ENCODE measurements around the gene KRTAP5-6.
"Not testable (repeated sequence)": the region's sequence is repeated elsewhere in the genome, so short reads cannot be mapped to it uniquely, and the experiment has no call there.

KRTAP5-6 gene

DNA sequence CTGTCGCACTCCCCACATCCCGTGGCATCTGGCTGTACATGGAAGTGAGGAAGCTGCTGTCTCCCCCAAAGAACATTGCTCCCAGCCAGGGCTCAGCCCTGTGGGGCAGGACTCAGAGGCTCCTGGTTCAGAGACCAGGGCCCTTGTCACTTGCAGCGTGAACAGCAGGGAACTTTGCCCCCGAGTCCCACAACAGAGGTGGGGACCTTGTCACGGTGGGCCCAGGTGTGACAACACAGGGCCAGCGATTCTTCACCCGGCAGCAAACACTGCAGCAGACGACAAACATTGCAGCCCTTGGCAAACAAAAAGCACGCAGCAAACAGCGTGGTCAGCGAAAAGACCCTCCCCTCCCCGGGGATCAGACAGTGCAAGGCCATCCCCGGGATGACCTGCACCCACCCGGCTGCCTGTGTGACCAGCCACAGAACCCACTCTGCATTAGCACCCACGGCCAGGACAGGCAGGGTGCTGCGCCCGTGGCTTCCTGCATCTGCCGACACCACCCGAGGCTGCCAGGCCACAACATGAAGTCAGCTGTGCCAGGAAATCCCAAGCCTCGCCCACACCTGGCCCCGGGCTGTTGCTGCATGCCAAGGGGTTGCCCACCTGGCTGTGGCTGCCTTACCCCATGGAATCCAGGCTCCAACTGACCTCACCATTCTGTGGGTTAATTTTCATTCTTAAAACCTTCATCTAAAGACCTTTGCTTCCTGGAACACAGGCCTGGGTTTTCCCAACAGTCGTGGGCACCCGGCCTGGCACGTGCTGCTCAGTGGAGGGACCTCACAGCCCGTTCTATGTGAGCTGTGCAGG lies 35.3 kb upstream of the KRTAP5-6 start:
- not testable (repeated sequence) for DNase-seq (ENCODE audit: low read depth in 2 of 2)

DNA sequence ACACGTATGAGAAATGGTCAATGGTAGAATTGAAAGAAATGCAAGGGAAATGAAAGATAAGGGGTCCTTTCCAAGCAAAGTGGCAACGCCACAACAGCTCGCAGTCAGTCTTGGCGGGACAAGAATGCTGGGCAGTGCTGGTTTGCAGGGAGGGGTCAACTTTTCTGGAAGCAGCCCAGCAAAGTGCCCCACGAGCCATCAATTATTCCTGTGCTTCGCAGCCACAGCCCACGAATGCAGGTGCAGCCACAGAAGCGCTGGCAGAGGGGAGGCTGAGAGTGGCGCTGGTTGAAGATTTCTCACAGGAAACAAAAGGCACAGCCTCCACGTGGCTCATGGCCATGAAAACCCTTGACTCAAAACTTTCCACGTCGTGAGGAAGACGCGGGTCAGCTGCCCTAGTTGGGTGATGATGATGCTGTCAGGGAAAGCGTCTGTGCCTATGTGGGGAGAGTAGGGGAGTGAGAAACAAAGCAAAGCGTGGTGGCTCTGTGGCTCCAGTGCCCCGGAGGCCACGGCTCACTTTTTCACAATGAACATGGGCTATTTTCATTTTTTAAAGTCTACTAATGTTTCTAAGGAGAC lies 34.2 kb upstream of the KRTAP5-6 start:
- DNase-seq (ENCODE audit: low read depth in 2 of 2), result not testable (repeated sequence)

DNA sequence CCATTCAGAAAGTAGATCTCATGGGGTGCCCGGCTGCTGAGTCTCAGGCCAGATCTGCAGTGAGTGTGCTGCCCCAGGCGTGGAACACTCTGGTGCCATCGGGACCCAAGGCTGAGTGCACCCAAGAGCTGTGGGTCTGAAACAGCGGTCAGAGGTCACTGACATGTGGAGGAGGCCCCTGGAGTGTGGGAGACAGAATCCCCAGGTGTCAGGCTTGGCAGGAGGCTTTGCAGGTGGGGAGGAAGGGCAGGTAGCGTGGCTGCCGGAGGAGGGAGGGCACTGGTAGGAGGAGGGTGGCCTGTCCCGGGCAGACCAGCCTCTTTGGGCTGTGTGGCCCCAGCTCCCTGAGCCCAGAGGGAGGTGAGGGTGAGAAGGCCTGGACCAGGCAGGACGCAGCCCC lies 31.7 kb upstream of the KRTAP5-6 start:
- DNase-seq (ENCODE audit: low read depth in 2 of 2), result no peak

DNA sequence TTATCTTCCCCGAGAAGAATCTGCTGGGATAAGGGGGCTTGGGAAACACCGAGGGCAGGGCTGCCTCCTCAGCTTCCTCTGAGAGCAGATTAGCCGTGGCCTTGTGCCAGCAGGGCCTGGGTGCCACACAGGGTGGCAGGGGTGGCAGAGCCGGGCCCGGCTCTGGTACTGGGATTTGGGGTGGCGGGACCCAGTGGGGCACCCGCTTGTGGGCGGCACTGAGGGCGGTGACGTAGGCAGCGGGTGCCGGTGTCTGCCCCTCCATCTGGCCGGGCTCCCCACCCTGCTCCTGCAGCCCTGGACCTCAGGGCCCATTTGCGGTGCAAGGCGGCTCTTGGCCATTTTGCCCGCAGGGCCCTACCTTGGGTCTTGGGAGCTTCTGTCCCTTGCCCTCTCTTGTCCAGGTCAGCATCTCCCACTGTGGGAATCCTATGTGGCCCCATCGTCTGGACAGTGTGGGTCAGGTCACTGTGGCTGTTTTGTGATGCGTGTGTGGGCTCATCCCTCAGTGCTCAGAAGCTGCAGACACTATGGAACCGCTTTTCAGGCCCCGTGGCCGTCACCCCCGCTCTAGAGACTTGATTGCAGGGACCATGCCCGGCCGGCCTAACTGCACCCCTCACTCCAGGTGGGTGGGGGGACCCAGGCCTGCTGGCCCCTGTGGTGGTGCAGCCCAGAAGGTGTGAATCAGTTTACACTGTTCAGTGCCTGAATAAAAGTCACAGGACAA lies 29.7 kb upstream of the KRTAP5-6 start:
- DNase-seq (ENCODE audit: low read depth in 2 of 2), result no peak

DNA sequence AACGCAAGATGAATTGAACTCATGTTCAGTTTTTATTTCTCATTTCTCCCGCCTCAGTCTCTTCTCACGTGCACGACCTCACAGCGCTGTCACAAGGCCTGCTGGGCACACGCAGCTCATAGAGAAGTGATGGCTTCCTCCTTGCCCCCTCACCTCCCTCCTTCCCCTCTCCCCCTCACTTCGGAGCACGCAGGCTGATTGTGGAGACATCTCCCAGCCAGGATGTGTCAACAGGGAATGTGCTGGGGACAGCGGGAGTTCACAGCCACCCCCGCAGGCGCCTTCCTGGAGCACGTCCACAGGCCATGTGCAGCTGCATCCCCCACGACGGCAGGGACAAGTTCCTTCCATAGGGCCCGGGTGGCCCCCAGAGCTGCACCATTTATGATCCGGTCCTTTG lies 29.1 kb upstream of the KRTAP5-6 start:
- DNase-seq (ENCODE audit: low read depth in 2 of 2), result no peak

DNA sequence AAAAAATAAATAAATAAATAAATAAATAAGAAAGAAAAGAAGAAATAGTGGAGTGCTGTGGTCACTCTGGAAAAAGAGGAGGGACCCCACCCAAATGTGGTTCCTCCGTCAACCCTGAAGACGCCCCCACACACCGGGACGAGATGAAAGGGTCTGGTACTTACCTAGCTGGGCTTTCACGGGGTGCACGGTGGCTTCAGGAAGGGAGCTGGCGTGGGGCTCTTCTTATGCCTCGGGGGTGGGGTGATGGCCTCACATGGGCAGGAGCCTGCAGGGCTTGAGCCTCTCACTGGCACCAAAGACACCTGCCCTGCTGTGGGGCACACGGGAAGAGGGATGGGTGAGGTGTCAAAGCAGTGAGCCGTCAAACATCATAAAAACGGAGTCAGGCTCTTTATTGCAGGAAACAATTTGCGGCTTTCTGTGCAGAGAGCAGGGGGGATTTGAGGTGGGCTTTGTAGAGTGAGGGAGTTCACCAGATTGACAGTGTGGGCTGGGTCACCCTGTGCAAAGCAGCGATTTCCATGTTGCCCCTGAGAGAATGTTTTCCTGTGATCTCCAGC lies 28.0 kb upstream of the KRTAP5-6 start:
- DNase-seq (ENCODE audit: low read depth in 2 of 2), result no peak

DNA sequence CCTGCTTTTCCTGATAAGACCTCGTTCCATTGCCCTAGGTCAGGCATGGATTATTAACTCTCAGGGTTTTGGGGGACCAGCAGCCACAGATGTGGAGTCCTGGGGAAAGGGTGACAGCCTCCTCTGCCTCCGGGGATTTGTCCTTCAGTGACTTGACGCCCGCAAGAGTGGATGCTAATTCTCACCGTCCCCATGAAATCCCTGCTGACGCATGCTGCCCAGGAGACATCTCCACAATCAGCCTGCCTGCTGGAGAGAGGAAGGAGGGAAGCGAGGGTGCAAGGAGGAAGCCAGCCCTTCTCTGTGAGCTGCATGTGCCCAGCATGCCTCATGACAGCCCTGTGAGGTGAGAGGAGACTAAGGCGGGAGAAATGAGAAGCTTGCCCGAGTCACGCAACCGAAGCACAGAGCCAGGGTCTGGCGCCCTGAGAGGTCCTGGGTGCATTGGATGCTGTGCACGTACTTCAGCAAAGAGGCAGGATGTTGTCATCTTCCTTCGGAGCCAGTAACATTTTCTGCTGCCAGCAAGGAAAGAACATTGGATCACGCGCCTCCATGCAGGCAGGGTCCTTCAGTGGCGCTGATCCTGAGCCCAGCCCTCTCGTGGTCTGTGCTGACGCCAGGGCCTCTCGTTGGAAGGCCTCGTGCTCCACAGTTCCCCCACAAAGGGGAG lies 27.3 kb upstream of the KRTAP5-6 start:
- no peak for DNase-seq (ENCODE audit: low read depth in 2 of 2)

DNA sequence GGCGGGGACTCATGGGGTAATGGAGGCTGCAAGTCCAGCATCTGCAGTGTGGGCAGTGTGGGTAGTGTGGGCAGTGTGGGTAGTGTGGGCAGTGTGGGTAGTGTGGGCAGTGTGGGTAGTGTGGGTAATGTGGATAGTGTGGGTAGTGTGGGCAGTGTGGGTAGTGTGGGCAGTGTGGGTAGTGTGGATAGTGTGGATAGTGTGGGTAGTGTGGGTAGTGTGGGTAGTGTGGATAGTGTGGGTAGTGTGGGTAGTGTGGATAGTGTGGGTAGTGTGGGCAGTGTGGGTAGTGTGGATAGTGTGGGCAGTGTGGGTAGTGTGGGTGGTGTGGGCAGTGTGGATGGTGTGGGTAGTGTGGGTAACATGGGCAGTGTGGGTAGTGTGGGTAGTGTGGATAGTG lies 26.5 kb upstream of the KRTAP5-6 start:
- not testable (repeated sequence) for DNase-seq (ENCODE audit: low read depth in 2 of 2)

DNA sequence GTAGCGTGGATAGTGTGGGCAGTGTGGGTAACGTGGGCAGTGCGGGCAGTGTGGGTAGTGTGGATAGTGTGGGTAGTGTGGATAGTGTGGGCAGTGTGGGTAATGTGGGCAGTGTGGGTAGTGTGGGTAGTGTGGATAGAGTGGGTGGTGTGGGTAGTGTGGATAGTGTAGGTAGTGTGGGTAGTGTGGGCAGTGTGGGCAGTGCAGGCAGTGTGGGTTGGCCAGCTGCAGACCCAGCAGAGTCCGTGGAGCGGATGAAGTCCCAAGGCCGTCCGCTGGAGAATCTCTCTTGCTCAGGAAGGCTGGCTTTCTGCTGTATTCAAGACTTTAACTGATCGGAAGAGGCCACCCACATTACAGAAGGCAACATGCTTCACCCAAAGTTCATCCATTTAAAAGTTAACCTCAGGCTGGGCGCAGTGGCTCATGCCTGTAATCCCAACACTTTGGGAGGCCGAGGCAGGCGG lies 26.1 kb upstream of the KRTAP5-6 start:
- no peak for DNase-seq (ENCODE audit: low read depth in 2 of 2)

DNA sequence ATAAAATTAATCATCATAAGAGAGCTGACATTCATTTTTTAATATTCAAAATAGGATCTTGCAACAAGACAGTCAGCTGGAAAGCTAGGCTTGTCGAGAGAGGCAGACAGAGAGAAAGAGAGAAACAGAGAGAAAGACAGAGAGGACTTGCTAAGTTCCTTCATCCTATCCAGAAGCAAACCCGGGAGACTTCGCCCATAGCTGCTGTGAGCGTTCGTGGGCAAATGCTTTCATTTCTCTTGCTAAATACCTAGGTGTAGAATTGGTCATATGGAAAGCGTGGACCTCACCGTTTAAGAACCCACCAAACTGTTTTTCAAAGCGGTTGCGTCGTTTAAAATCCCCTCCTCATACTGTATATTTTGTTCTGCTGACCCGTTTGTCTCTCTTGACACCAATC lies 25.3 kb upstream of the KRTAP5-6 start:
- no peak for DNase-seq (ENCODE audit: low read depth in 2 of 2)

DNA sequence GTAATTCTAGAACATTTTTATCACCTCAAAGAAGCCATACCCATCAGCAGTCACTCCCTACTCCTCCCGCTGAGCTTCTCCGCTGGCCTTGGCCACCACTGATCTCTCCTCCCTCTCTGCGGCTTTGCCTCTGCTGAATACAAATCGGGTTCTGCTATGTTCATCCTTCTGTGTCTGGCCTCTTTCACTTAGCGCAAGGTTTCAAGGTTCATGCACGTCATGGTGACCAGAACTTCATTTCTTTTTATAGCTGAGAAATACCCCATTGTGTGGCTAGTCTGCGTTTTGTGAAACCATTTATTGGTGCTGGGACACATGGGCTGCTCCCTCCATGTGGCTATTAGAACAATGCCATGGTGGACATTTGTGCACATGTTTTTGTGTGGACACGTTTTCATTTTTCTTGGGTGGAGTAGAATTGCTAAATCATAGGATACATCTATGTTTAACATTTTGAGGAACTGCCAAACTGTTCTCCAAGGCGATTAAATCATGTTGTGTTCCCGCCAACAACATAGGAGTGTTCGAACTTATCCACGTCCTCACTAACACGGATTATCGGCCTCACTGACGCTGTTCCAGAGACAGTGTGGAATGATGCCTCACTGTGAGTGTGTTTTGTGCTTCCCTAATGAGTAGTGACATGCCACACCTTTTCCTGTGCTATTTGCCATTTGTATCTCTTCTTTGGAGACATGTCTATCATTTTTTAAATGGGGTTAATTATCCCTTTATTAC lies 24.2 kb upstream of the KRTAP5-6 start:
- no peak for DNase-seq (ENCODE audit: low read depth in 2 of 2)

DNA sequence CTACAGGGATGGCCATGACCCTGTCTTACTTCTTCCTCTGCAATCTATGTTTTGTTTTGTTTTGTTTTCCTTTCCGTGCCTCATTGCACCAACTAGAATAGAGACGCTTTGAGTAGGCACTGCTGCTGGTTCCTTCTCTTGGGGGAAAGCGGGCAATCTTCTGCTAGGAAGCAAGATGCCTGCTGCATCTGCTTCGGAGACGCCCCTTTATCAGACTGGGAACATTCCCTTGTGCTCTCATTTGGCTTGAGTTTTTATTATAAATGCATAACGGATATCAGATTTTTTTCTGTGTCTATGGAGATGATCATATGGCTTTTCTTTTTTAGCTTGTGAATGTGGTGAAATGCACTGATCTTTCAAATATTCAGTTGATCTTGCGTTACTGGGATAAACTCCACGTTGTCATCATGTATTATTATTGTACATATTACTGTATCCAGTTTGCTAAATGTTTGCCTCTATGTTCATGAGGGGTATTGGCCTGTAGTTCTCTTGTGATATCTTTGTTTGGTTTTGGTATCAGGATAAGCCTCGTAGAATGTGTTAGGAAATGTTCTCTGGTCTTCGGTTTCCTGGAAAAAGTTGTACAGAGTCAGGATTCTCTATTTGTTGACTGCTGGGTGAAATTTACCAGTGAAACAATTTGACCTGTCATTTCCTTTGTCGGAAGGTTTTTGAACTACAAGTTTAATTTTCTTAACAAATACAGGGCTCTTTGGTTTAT lies 23.4 kb upstream of the KRTAP5-6 start:
- no peak for DNase-seq (ENCODE audit: low read depth in 2 of 2)

DNA sequence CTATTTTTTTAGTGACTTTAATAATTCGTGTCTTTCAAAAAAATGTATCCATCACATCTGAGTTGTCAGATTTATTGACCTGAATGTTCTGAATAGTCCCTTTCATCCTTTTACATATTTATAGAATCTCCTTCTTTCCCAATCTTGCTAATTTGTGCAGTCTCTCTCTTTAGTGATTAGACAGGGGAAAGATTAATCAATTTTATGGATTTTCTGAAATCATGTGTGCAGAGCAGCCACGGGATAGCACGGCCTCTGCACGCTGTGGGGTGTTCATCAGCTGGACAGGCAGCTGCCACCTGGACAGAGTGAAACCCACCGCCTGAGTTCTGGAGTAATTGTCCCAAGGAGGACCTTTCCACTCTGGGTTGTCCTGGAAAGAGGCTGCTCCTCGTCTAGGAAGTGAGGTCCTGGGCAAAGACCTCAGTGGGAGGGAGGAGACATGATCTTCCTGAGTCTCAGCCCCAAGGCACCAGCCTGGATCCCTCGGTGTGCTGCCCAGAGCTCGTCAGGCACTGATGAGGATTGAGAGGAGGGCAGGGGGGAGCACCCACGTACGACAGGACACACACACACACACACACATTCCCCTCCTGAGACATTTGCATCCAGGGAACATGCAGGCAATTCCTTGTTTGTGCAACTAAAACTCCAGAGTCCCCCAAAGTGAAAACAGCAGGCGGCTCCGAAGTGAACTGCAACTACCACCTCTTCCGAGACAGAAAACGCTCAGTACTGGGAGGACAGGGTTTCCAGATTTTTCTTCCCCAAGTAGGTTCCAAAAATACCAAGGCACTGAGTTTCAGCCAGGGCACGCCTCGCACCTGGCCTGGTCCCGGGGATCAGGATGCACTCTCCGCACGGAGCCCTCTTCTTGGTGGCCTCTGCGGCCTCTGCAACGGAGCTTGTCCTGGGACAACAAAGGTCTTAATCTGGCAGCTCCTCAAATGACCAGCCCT lies 22.5 kb upstream of the KRTAP5-6 start:
- no peak for DNase-seq (ENCODE audit: low read depth in 2 of 2)

DNA sequence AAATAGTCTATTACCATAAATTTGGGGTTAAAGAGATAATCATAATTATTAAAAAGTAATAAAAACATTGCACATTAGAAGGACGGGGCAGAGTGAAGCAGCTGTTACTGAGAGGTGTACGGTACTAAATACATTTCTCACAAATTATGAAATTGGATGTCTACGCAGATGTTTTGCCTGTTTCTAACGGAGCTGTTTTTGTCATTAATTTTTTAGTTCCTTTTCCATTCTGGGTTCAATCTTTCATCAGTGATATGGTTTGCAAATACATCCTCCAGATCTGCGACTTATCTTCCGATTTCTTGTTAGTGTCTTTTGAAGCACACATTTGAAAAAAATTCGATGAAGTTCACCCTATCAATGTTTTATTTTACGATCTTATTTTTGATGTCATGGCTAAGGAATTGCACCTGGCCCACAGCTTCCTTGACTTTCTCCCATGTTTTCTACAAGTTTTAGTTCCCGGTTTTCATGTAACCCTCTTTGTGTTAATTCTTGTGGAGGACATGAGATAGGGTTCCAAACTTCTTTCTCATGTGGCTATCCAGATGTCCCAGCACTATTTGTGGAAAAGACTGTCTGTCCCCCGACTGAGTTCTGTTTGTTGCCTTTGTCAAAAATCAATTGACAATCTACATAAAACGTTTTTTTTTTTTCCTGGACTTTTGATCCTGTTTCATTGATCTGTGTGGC lies 21.3 kb upstream of the KRTAP5-6 start:
- no peak for DNase-seq (ENCODE audit: low read depth in 2 of 2)

DNA sequence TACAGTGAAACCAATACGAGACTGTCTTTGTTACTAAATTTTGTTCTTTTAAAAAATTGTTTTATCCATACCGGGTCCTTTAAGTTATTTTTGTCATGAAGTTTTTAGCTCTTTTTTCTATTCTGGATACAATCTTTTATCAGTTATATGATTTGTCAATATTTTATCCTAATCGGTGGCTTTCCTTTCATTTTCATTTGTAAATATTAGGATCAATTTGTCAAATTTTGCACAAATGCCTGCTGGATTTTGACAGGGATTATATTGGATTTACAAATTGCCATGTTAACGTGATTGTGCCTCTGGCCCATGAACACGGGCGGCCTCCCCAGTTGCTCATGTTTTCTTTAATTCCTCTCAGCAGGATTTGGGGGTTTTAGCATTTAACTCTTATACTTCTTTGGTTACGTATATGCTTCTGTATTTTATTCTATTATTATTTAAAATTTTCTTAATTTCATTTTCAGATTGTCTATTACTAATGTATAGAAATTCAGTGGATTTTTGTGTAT lies 20.7 kb upstream of the KRTAP5-6 start:
- DNase-seq (ENCODE audit: low read depth in 2 of 2), result no peak

DNA sequence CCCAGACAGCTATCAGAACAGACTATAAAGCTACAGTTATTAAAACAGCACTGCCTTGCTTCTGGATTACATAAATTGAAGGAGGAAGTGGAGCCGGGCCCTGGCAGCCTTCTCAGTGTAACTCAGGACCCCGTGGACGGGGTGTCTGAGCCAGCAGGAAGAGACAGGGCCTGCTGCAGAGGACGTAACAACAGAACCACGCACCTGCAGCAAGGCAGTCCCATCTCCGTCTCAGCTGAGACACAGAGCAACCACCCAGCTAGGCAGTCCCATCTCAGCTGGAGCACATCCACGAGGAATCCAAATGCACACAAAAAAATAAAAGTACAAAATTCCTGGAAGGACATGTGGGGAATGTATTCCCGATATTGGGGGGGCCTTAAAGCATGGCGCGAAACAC lies 17.1 kb upstream of the KRTAP5-6 start:
- no peak for DNase-seq (ENCODE audit: low read depth in 2 of 2)

DNA sequence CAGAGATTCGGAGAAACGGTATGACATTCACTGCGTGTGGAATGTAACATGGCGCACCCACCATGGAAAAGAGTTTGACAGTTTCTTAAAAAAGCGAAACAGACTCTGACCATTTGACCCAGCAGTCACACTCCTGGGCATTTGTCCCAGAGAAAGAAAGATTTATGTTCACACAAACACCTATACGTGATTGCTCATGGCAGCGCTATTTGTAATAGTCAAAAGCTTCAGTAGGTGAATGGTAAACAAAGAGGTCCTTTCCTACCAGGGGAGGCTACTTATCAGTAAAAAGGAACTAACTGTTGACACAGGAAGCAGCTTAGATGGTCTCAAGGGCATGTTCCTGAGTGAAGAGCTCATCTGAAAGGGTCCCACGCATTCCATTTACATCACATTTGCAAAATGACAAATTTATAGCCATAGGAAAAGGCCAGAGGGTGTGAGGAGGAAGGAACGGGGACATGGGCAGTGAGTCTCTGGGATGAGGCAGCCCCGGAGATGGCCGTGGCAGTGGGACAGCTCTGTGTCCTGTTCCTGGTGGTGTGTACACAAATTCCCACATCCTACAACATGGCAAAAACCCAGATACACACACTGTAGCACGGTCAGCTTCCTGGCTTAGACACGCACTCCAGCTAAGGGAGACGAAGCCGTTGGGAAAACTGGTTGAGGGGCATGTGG lies 14.6 kb upstream of the KRTAP5-6 start:
- DNase-seq (ENCODE audit: low read depth in 2 of 2), result no peak

DNA sequence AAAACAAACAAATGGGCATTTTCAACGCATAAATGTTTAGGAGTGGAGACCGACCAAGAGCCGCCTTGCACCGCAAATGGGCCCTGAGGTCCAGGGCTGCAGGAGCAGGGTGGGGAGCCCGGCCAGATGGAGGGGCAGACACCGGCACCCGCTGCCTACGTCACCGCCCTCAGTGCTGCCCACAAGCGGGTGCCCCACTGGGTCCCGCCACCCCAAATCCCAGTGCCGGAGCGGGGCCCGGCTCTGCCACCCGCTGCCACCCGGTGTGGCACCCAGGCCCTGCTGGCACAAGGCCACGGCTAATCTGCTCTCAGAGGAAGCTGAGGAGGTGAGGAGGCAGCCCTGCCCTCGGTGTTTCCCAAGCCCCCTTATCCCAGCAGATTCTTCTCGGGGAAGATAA lies 13.8 kb upstream of the KRTAP5-6 start:
- not testable (repeated sequence) for DNase-seq (ENCODE audit: low read depth in 2 of 2)

Data from fibroblast of skin of left quadriceps (primary cell).